HG03103 (cell line): ENCODE data around the gene SLC2A5.
A peak's percentile ranks its signal among the peaks of the same experiment; 100 is the strongest.
"Not testable (repeated sequence)": the region's sequence is repeated elsewhere in the genome, so short reads cannot be mapped to it uniquely, and the experiment has no call there.

Experiments used
- ATAC-seq: cut with Tn5 transposase; IDR thresholded peaks from one replicate; pipeline ENCODE4 v1.9.1; 2021; ENCODE audit warnings: low read depth; ENCODE audit not compliant: unreplicated experiment

SLC2A5 gene, protein sequence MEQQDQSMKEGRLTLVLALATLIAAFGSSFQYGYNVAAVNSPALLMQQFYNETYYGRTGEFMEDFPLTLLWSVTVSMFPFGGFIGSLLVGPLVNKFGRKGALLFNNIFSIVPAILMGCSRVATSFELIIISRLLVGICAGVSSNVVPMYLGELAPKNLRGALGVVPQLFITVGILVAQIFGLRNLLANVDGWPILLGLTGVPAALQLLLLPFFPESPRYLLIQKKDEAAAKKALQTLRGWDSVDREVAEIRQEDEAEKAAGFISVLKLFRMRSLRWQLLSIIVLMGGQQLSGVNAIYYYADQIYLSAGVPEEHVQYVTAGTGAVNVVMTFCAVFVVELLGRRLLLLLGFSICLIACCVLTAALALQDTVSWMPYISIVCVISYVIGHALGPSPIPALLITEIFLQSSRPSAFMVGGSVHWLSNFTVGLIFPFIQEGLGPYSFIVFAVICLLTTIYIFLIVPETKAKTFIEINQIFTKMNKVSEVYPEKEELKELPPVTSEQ

GRCh38 chr1:9069326-9070100 lies at the start of gene SLC2A5:
Gene SLC2A5 (minus strand): TSS chr1:9069635. CDS start chr1:9069536, 99 bp downstream.
- peak; percentile 84 for ATAC-seq

DNA sequence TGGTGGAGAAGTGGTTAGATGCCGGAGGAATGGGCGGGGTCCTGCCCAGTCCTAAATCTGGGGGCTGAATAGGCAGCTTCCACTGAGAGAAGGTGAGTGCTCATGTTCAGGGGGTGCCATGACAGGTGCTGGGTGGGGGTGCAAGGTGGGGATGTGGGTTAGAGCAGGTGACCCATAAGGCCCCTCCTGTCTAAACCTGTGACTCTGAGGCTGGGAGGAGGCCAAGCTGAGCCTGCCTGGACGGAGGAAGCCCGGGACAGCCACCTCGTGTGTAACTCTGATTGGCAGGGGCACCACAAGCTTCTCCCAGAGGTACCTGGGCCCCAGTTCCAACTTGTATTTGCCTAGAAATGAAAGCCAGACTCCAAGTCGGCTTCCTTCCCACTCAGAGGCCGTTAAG lies 48.8 kb upstream of the SLC2A5 start:
- no peak for ATAC-seq

- no peak for ATAC-seq
These were observed 46.1 kb upstream of the SLC2A5 start for GRCh38 chr1:9115351-9116205.

DNA sequence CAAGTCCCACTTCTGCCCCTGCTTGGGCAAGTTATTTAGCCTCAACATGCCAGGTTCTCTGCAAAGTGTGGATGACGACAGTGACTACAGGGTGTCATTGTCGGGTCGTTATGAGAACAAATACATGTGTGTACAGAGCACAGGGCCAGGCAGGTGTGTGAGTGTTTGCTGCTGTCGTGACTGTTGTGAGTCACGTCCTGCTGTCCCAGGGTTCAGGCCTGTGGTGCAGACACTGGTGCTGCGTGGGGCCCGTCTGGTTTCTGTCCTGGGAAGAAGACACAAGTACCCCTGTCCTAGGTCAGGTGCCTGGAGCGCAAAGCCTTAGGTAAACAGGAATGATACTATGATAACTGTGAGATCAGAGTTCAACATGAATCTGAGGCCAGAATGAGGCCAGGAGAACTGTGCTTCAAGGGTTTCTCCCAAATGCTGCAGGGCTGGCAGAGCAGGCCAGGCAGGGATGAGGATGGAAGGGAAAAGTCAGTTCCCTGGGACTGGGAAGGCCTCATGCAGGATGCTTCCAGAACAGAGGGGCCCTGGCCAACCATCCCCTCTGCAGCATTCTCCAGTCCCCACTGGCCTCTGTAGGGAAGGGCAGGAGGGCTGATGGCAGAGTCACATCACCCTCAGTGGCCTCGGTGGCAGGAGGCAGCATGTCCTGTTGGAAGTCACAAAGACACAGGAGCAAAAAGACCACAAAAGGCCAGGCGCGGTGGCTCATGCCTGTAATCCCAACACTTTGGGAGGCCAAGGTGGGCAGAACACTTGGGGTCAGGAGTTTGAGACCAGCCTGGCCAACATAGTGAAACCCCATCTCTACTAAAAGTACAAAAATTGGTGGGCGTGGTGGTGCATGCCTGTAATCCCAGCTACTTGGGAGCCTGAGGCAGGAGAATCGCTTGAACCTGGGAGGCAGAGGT lies 43.8 kb upstream of the SLC2A5 start:
- no peak for ATAC-seq

DNA sequence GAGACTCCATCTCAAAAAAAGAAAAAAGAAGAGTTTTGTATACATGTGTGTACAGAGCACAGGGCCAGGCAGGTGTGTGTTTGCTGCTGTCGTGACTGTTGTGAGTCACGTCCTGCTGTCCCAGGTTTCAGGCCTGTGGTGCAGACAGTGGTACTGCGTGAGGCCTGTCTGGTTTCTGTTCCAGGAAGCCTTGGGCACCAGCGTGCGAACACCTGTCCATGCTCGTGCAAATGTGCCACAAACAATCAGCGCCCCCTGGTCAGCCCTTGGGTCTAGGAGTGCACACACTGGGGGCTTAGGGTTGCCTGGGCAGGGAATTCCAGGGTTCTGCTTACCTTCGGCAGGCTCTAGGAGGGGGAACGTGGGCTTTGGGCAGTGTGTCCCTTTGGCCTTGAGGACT lies 42.5 kb upstream of the SLC2A5 start:
- no peak for ATAC-seq

- no peak for ATAC-seq
These were observed 41.9 kb upstream of the SLC2A5 start for GRCh38 chr1:9111357-9111691.

GRCh38 chr1:9110669-9111356 lies 41.4 kb upstream of the SLC2A5 start:
- ATAC-seq, result no peak

DNA sequence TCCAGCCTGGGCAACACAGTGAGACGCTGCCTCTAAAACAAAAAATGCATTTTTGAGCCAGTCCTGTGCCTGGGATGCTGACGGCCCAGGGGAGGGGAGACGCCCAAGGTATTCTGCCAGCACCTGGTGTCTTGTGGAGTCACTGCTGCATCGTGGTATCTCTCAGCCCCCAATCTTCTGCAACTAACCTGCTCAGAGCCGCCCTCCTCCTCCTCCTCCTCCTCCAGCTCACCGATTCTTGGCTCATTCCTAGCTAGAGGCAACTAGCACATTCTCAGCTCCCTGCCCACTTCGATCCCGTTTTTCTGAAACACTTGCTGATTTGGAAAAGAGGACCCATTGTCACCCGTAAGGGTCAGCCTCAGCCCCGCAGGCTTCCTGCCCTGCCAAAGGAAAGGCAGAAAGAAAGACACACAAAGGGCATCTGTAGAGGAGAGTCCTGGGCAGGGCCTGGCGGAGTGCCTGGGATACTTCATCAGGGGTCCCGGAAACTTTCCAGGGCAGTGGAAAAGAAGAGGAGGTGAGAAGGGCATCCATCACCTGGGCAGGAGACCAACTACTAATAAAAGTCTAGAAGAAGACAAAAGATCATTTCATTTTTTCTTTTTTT lies 38.7 kb upstream of the SLC2A5 start:
- no peak for ATAC-seq

DNA sequence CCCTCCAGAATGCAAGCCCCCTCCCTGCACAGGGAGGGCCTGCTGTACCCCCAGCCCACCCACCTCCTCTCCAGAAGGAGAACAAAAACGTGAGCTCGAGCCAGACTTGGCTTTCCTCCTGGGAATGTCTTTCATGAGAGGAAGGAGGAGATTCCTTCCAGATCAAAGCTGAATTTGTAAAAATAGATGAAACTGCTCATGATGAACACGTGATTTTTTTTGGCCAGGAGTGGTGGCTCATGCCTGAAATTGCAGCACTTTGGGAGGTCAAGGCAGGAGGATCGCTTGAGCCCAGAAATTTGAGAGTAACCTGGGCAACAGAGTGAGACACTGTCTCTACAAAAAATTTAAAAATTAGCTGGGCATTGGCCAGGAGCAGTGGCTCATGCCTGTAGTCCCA lies 37.7 kb upstream of the SLC2A5 start:
- ATAC-seq, result no peak

DNA sequence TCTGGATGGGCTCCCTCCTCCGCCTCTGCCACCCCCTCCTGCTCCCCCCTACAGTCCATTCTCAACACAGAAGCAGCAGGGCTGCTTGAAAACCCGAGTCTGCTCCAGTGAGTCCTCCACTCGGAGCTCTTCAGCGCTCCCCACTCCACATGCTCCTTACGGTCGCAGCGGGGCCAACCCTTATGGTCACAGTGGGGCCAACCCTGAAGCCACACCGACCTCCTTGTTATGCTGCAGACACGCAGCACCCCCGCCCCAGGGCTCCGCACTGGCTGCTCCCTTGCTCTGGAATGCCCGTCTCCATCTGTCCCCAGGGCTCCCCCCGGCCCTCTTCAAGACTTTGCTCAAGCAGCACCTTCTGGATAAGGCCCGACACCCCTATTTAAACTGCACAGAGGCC lies 36.9 kb upstream of the SLC2A5 start:
- ATAC-seq, result no peak

DNA sequence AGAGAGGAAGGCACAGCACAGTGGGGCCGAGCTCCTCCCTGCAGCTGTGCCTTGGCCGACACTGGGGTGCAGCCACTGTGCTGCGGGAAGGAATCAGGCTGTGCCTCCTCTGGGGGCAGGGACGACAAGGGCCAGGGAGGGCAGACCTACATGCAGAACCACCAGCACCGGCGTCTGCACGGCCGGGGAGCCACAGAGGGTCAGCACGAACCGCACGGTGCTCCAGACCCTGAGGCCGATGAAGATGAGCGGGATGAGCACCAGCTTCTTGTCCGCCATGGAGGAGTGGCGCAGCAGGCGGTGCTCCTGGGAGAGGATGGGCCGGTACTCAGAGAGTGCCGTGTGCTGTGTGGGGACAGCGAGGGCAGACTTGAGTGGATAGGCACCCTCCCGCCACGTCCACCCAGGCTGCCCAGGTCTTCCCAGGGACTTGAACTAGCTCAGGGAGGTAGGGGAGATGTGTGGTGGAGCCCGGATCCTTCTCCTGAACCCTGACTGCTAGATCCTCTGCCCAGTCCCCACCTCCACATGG lies 36.0 kb upstream of the SLC2A5 start:
- no peak for ATAC-seq

GRCh38 chr1:9101510-9102146 lies 32.2 kb upstream of the SLC2A5 start:
- ATAC-seq, result no peak

GRCh38 chr1:9100471-9101043 lies 31.1 kb upstream of the SLC2A5 start:
- no peak for ATAC-seq

- ATAC-seq, result no peak
These were observed 30.1 kb upstream of the SLC2A5 start for GRCh38 chr1:9099555-9099954.

GRCh38 chr1:9097947-9098705 lies 28.7 kb upstream of the SLC2A5 start:
- ATAC-seq, result no peak

DNA sequence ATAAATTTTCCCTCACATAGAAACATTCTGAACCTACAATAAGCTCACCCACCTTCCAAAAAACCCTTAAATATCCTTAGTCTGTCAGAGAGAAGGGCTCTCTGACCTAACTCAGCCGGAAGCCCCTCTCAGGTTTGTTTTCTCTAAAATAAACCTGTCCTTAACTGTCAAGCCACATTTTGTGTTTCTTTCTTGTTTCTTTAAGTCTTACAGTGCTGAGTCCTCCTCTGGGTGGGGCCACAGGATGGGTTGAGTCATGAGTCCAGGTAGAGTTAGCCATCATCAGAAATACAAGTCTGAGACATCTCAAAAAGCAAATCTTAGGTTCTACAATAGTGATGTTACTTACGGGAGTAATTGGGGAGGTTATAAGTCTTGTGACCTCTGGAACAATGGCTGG lies 26.4 kb upstream of the SLC2A5 start:
- no peak for ATAC-seq

DNA sequence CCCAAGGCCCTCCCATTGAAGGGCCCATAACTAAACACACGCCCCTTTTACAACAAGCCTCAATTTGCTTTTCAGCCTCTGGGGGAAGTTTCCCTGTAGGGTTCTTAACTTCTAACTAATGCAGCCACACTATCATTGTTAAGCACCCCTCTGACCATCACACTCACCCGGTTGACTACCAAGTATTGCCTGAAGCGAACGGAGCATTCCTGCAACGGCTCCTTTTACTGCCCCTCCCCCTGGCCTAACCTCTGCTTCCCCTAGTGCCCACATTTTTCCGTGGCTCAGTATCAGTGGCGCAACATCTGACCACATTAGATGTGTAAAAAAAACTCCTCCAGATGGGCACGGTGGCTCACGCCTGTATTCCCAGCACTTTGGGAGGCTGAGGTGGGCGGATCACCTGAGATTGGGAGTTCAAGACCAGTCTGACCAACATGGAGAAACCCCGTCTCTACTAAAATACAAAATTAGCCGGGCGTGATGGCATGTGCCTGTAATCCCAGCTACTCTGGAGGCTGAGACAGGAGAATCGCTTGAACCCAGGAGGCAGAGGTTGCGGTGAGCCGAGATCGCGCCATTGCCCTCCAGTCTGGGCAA lies 24.7 kb upstream of the SLC2A5 start:
- not testable (repeated sequence) for ATAC-seq
